ENCODE measurements around the gene ATG13. TPM values are rescaled to one million over a fixed set of nuclear protein-coding genes. Genes with fewer than 3 reads are reported as not detected.

Gene ATG13
- total and polyA plus RNA-seq, 4 donors, result 29.9 to 72.7 (median 53.0) TPM

GRCh38 chr11:46690702-46691101, 73.3 kb downstream of the ATG13 start:
- H3K27me3 ChIP-seq (ENCODE audit: control insufficient read depth in 1 of 2, insufficient read depth in 2 of 2, low read length in 1 of 2), result no peaks in the 10 kb centered on the region
- WGBS, 2 donors, result 96 to 100% methylated on average over 1 of the region's 1 CpG
- ATAC-seq (ENCODE audit: low FRiP score) (no peak), DNase-seq (no peak)
- no peak overlapping the region for H3K27ac ChIP-seq (ENCODE audit: low read depth in 1 of 2, low read length in 2 of 2)
- intact Hi-C loops (cut with DNase I), result no loop called here
- no peak overlapping the region for H3K4me3 ChIP-seq (ENCODE audit: low read length in 2 of 2)
- no peaks in the 10 kb centered on the region for H3K4me1 ChIP-seq (ENCODE audit: control insufficient read depth in 1 of 2, insufficient read depth in 2 of 2, low read length in 2 of 2)
- H3K9me3 ChIP-seq (ENCODE audit: control insufficient read depth, low read length), result no peaks in the 10 kb centered on the region
- peaks cover 6 to 10% of the 10 kb centered on the region in 2 donors for H3K36me3 ChIP-seq (ENCODE audit: control insufficient read depth in 1 of 2, insufficient read depth in 2 of 2, low read length in 1 of 2)

DNA sequence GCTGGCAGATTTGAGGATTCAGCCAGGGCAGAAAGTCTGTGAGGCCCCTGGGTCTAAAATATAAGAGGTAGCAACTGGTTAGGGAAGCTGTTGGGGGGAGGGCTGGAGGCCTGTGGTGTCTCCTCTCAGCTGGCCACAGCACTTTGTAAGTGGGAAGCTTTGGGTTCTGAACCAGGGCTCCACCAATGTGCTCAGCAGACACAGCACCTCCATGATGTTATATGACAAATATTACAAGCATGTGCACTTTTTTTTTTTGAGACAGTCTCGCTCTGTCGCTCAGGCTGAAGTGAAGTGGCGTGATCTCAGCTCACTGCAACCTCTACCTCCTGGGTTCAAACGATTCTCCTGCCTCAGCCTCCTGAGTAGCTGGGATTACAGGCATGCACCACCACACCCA, 75.1 kb downstream of the ATG13 start:
- no peaks in the 10 kb centered on the region for H3K27me3 ChIP-seq (ENCODE audit: control insufficient read depth in 1 of 2, insufficient read depth in 2 of 2, low read length in 1 of 2)
- DNase-seq, result no peak
- H3K27ac ChIP-seq (ENCODE audit: low read depth in 1 of 2, low read length in 2 of 2), result no peak overlapping the region
- intact Hi-C loops (cut with DNase I), result no loop called here
- no peak for ATAC-seq (ENCODE audit: low FRiP score)
- peaks cover 6 to 8% of the 10 kb centered on the region in 2 donors for H3K36me3 ChIP-seq (ENCODE audit: control insufficient read depth in 1 of 2, insufficient read depth in 2 of 2, low read length in 1 of 2)
- no peaks in the 10 kb centered on the region for H3K9me3 ChIP-seq (ENCODE audit: control insufficient read depth, low read length)
- 63 to 66% methylated on average over 4 of the region's 4 CpGs for WGBS, 2 donors
- no peaks in the 10 kb centered on the region for H3K4me1 ChIP-seq (ENCODE audit: control insufficient read depth in 1 of 2, insufficient read depth in 2 of 2, low read length in 2 of 2)
- H3K4me3 ChIP-seq (ENCODE audit: low read length in 2 of 2), result no peak overlapping the region

DNA sequence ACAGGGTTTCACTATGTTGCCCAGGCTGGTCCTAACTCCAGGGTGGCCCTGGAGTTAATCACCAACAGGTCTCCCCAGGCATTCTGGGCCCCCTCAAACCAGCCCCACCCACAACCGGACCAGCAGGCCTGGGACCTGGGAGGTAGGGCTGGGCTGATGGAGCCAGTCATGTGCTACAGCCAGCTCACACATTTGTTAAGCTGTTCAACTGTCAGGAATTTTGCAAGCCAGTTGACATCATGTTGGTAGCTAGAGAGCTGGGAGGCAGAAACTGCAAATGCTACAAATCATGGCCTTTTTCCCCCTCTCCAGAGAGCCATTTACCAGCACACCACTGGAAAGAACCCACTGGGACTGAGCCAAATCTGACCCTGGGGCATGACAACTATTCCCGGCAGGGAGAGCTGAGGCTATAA, 76.3 kb downstream of the ATG13 start:
- no peaks in the 10 kb centered on the region for H3K4me1 ChIP-seq (ENCODE audit: control insufficient read depth in 1 of 2, insufficient read depth in 2 of 2, low read length in 2 of 2)
- 17 to 31% methylated on average over 2 of the region's 2 CpGs for WGBS, 2 donors

GRCh38 chr11:46694072-46694471, 76.7 kb downstream of the ATG13 start:
- Histone ChIP-seq H3K4me3 (ENCODE audit: low read length in 2 of 2) (no peak overlapping the region), H3K27ac (ENCODE audit: low read depth in 1 of 2, low read length in 2 of 2) (peak overlapping the region in 1 of 2 donors; percentile 22), H3K27me3 (ENCODE audit: control insufficient read depth in 1 of 2, insufficient read depth in 2 of 2, low read length in 1 of 2) (no peaks in the 10 kb centered on the region), H3K36me3 (ENCODE audit: control insufficient read depth in 1 of 2, insufficient read depth in 2 of 2, low read length in 1 of 2) (peaks cover 5 to 8% of the 10 kb centered on the region in 2 donors), H3K4me1 (ENCODE audit: control insufficient read depth in 1 of 2, insufficient read depth in 2 of 2, low read length in 2 of 2) (no peaks in the 10 kb centered on the region), H3K9me3 (ENCODE audit: control insufficient read depth, low read length) (no peaks in the 10 kb centered on the region)
- ATAC-seq (ENCODE audit: low FRiP score) (peak; percentile 1), DNase-seq (no peak)
- intact Hi-C loops (cut with DNase I), result no loop called here
- 47 to 64% methylated on average over 6 of the region's 6 CpGs for WGBS, 2 donors

More for the DNA sequence above, 76.3 kb downstream of the ATG13 start:
- Histone ChIP-seq H3K4me3 (ENCODE audit: low read length in 2 of 2) (no peak overlapping the region), H3K36me3 (ENCODE audit: control insufficient read depth in 1 of 2, insufficient read depth in 2 of 2, low read length in 1 of 2) (peaks cover 5 to 8% of the 10 kb centered on the region in 2 donors), H3K27me3 (ENCODE audit: control insufficient read depth in 1 of 2, insufficient read depth in 2 of 2, low read length in 1 of 2) (no peaks in the 10 kb centered on the region), H3K9me3 (ENCODE audit: control insufficient read depth, low read length) (no peaks in the 10 kb centered on the region), H3K27ac (ENCODE audit: low read depth in 1 of 2, low read length in 2 of 2) (peak overlapping the region in 1 of 2 donors; percentile 22)
- intact Hi-C loops (cut with DNase I), result no loop called here
- ATAC-seq (ENCODE audit: low FRiP score) (peak; percentile 55), DNase-seq (peak in 1 of 2 donors; percentile 77)

DNA sequence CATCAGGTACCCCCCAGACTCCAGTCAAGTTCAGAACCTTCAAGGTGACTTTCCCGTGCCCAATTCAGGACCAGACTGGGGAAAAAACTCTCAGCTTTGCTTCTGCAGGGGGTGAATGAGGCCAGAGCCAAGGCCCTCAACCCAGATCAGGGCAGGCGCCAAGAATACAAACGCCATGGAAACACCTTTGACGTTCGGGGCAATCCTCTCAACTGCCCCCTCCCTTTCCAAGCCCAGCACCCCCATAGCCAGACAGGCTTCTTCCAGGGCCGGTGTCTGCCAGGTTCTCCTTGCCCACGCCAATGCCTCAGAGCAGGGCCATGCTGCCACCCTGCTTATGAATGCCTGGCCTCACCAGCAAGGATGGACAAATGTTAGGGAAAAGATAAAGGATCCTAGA, 77.3 kb downstream of the ATG13 start:
- intact Hi-C loops (cut with DNase I), result no loop called here
- no peaks in the 10 kb centered on the region for H3K9me3 ChIP-seq (ENCODE audit: control insufficient read depth, low read length)
- ATAC-seq (ENCODE audit: low FRiP score) (no peak), DNase-seq (no peak)
- peaks cover 5 to 8% of the 10 kb centered on the region in 2 donors for H3K36me3 ChIP-seq (ENCODE audit: control insufficient read depth in 1 of 2, insufficient read depth in 2 of 2, low read length in 1 of 2)
- 52 to 63% methylated on average over 7 of the region's 7 CpGs for WGBS, 2 donors
- peak overlapping the region in 1 of 2 donors; percentile 22 for H3K27ac ChIP-seq (ENCODE audit: low read depth in 1 of 2, low read length in 2 of 2)
- H3K4me3 ChIP-seq (ENCODE audit: low read length in 2 of 2), result no peak overlapping the region
- no peaks in the 10 kb centered on the region for H3K27me3 ChIP-seq (ENCODE audit: control insufficient read depth in 1 of 2, insufficient read depth in 2 of 2, low read length in 1 of 2)
- no peaks in the 10 kb centered on the region for H3K4me1 ChIP-seq (ENCODE audit: control insufficient read depth in 1 of 2, insufficient read depth in 2 of 2, low read length in 2 of 2)

DNA sequence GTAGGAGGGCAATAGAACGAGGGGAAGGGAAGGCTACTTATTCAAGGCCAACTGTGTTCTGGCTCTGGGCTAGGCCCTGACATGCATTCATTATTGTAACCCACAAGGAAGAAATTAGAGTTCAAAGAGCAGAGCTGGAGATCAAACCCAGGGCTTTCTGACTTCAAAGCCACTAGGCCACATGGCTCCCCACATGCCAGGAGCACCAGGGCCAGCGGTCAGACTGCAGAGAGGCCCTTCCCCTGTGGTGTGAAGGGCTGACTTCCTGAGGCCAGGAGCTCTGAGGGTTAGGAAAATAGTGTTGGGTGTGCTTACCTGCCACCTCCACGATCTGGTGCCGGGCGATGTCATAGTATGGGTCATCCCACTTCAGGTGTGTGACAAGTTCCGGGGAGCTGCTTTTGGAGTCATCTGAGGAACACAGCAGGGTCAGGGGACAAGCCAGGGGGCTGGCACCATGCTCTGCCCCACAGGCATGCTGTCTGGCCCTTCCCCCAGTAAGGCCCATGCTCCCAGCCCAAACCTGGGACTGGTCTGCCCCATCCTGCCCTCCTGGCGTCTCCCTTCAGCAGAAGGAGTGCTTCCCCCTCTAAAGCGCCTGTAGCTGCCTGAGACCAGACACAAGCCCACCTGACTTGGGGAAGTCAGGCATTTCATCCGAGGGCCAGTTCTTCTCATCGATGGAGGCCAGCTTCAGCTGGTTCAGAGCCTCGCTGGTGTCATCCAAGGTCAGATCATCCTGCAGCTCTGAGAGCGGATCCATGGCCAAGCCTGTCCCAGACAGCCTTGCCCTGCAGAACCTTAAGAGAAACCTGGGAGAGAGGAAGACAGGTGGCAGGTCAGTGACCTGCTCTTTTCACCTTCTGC, 78.2 kb downstream of the ATG13 start:
- Histone ChIP-seq H3K4me3 (ENCODE audit: low read length in 2 of 2) (no peak overlapping the region), H3K4me1 (ENCODE audit: control insufficient read depth in 1 of 2, insufficient read depth in 2 of 2, low read length in 2 of 2) (no peaks in the 10 kb centered on the region), H3K27me3 (ENCODE audit: control insufficient read depth in 1 of 2, insufficient read depth in 2 of 2, low read length in 1 of 2) (no peaks in the 10 kb centered on the region), H3K9me3 (ENCODE audit: control insufficient read depth, low read length) (no peaks in the 10 kb centered on the region), H3K36me3 (ENCODE audit: control insufficient read depth in 1 of 2, insufficient read depth in 2 of 2, low read length in 1 of 2) (peaks cover 5 to 8% of the 10 kb centered on the region in 2 donors), H3K27ac (ENCODE audit: low read depth in 1 of 2, low read length in 2 of 2) (peak overlapping the region in 1 of 2 donors; percentile 31)
- 88 to 89% methylated on average over 12 of the region's 12 CpGs for WGBS, 2 donors
- DNase-seq (no peak), ATAC-seq (ENCODE audit: low FRiP score) (no peak)
- intact Hi-C loops (cut with DNase I), result no loop called here

DNA sequence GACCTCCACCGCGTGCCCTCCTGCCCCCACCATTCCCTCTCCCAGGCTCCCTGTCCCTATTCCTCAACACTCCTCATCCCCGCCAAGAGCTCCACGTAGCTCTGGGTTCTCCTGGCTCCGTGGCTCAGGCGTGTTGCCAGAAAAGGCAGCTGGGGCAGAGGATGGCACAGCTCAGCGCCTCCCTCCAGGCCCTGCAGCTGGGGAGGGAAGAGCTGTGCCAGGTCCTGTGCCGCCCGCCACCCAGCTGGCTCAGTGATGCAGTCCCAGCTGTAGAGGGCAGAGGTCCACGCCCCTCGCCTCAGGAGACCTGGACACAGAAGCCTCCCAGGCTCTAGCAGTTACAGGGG, 78.8 kb downstream of the ATG13 start:
- Histone ChIP-seq H3K36me3 (ENCODE audit: control insufficient read depth in 1 of 2, insufficient read depth in 2 of 2, low read length in 1 of 2) (peaks cover 5 to 8% of the 10 kb centered on the region in 2 donors), H3K4me1 (ENCODE audit: control insufficient read depth in 1 of 2, insufficient read depth in 2 of 2, low read length in 2 of 2) (no peaks in the 10 kb centered on the region), H3K27me3 (ENCODE audit: control insufficient read depth in 1 of 2, insufficient read depth in 2 of 2, low read length in 1 of 2) (no peaks in the 10 kb centered on the region), H3K9me3 (ENCODE audit: control insufficient read depth, low read length) (no peaks in the 10 kb centered on the region), H3K27ac (ENCODE audit: low read depth in 1 of 2, low read length in 2 of 2) (peak overlapping the region in 1 of 2 donors; percentile 31), H3K4me3 (ENCODE audit: low read length in 2 of 2) (no peak overlapping the region)
- DNase-seq, result peak in 1 of 2 donors; percentile 73
- 26 to 44% methylated on average over 11 of the region's 11 CpGs for WGBS, 2 donors
- no peak for ATAC-seq (ENCODE audit: low FRiP score)
- intact Hi-C loops (cut with DNase I), result no loop called here

GRCh38 chr11:46697303-46697702, 80.0 kb downstream of the ATG13 start:
- WGBS, 2 donors, result 8 to 9% methylated on average over 3 of the region's 3 CpGs
- Histone ChIP-seq H3K36me3 (ENCODE audit: control insufficient read depth in 1 of 2, insufficient read depth in 2 of 2, low read length in 1 of 2) (peaks cover 5 to 8% of the 10 kb centered on the region in 2 donors), H3K27me3 (ENCODE audit: control insufficient read depth in 1 of 2, insufficient read depth in 2 of 2, low read length in 1 of 2) (no peaks in the 10 kb centered on the region), H3K4me1 (ENCODE audit: control insufficient read depth in 1 of 2, insufficient read depth in 2 of 2, low read length in 2 of 2) (peaks cover 0 to 3% of the 10 kb centered on the region in 2 donors), H3K4me3 (ENCODE audit: low read length in 2 of 2) (no peak overlapping the region), H3K27ac (ENCODE audit: low read depth in 1 of 2, low read length in 2 of 2) (peak overlapping the region in 1 of 2 donors; percentile 62), H3K9me3 (ENCODE audit: control insufficient read depth, low read length) (no peaks in the 10 kb centered on the region)
- DNase-seq, result peak in 1 of 2 donors; percentile 75
- intact Hi-C loops (cut with DNase I), result no loop called here
- no peak for ATAC-seq (ENCODE audit: low FRiP score)

DNA sequence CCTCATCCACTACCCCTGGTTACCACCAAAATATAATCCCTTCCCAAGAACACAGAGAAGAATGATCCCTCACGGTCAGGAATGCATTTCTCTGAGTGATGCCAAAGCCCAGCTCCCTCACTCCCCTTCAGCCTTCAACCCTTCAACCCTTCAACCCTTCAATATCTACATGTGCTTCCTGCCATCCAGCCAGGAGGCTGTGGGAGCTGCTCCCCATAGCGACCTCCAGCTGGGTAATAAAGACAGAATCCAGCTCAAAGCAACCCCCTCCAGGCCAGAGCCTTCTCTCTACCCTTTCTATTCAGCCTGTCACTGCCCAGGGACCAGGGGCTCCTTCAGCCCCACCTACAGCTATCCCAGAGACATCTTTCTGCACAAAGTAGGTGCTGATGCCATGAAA, 80.4 kb downstream of the ATG13 start:
- ATAC-seq (ENCODE audit: low FRiP score), result no peak
- Histone ChIP-seq H3K27me3 (ENCODE audit: control insufficient read depth in 1 of 2, insufficient read depth in 2 of 2, low read length in 1 of 2) (no peaks in the 10 kb centered on the region), H3K4me3 (ENCODE audit: low read length in 2 of 2) (no peak overlapping the region), H3K27ac (ENCODE audit: low read depth in 1 of 2, low read length in 2 of 2) (peak overlapping the region in 1 of 2 donors; percentile 62), H3K9me3 (ENCODE audit: control insufficient read depth, low read length) (no peaks in the 10 kb centered on the region), H3K4me1 (ENCODE audit: control insufficient read depth in 1 of 2, insufficient read depth in 2 of 2, low read length in 2 of 2) (peaks cover 0 to 3% of the 10 kb centered on the region in 2 donors), H3K36me3 (ENCODE audit: control insufficient read depth in 1 of 2, insufficient read depth in 2 of 2, low read length in 1 of 2) (peaks cover 5 to 8% of the 10 kb centered on the region in 2 donors)
- 14 to 17% methylated on average over 2 of the region's 2 CpGs for WGBS, 2 donors
- DNase-seq, result no peak
- intact Hi-C loops (cut with DNase I), result no loop called here

All from aorta (tissue), 5 donors.